ENCODE data around the gene HCFC2.

Gene HCFC2

DNA sequence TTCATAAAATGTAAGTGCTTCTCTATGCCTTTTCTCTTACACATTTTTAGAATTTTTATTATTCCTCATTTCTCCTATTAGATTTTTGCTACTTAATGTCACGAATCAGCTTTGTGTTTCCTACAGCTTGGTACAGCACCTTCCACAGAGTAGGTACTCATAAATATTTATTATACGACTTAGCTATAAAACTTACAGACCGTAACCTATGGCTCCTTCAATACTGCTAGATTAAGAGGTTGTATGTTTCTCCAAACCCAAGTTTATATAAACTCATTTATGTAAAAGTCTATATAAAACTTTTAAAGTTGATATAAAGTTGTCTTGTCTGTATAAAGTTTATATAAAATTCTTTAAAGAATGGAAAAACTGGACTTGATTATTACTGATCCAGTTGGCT is 62.2 kb downstream of the HCFC2 start:
- no peak overlapping the region for H3K27ac ChIP-seq
- ChIA-PET CTCF (no interaction called here), POLR2A (ENCODE audit: low non-redundant PET) (no interaction called here)
- TF ChIP-seq, protein P1, sequence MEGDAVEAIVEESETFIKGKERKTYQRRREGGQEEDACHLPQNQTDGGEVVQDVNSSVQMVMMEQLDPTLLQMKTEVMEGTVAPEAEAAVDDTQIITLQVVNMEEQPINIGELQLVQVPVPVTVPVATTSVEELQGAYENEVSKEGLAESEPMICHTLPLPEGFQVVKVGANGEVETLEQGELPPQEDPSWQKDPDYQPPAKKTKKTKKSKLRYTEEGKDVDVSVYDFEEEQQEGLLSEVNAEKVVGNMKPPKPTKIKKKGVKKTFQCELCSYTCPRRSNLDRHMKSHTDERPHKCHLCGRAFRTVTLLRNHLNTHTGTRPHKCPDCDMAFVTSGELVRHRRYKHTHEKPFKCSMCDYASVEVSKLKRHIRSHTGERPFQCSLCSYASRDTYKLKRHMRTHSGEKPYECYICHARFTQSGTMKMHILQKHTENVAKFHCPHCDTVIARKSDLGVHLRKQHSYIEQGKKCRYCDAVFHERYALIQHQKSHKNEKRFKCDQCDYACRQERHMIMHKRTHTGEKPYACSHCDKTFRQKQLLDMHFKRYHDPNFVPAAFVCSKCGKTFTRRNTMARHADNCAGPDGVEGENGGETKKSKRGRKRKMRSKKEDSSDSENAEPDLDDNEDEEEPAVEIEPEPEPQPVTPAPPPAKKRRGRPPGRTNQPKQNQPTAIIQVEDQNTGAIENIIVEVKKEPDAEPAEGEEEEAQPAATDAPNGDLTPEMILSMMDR (conservative IDR thresholded peaks at IDR 0.05; ENCODE audit: low read depth), result no peak
- DNase-seq (ENCODE audit: low spot score), result no peak

- ChIA-PET CTCF (no interaction called here), POLR2A (ENCODE audit: low non-redundant PET) (no interaction called here)
- no peak for DNase-seq (ENCODE audit: low spot score)
- TF ChIP-seq, protein P1 (conservative IDR thresholded peaks at IDR 0.05; ENCODE audit: low read depth), result no peak
- H3K27ac ChIP-seq, result no peak overlapping the region
Measured at GRCh38 chr12:104130760-104131159, 66.4 kb downstream of the HCFC2 start.

DNA sequence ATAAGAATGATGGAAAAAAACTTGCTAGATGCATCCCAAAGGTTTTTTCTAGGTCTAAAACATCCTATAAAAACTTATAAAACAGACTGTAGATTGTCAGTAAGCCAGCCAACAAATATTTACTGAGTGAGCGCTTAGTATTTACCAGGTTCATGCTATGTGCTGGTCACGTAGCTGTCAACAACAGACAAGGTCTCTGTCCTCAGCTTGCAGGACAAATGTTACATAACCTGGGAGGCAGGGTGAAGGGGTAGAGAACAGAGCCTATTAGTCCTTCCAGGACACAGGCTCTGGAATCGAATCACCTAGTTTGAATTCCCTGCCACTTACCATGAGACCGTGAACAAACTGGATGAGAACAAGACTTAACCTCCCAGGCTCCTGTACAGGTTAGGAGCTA is 67.3 kb downstream of the HCFC2 start:
- DNase-seq (ENCODE audit: low spot score), result no peak
- H3K27ac ChIP-seq, result no peak overlapping the region
- POLR2A ChIA-PET (ENCODE audit: low non-redundant PET), result no interaction called here
- CTCF ChIA-PET, result no interaction called here
- TF ChIP-seq, protein P1 (conservative IDR thresholded peaks at IDR 0.05; ENCODE audit: low read depth), result no peak

GRCh38 chr12:104132351-104132956 is 68.1 kb downstream of the HCFC2 start:
- CTCF ChIA-PET, result no interaction called here
- no peak for DNase-seq (ENCODE audit: low spot score)

DNA sequence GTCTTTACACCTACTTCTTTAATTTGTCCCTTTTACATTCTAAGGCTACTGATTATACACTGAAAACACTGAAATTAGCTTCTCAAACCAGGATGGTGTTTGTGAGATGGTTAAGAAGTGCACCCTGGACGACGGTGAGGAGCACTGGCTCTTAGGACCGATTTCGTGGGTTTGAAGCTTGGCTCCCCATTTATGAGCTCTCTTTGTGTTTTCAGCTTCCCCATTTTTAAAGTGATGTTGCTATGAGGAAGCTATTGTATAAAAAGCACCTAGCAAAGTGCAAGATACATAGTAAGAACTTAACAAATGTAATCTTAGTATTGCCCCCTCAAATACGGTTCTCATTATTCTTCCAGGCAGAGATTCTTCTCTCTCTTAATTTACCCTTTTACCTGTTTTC is 69.0 kb downstream of the HCFC2 start:
- POLR2A ChIA-PET (ENCODE audit: low non-redundant PET), result interaction anchor here (0.8 kb wide), 1 partner anchor 8 kb away, joined by 8 read pairs; no protein-coding TSS in a partner anchor
- H3K27ac ChIP-seq, result no peak overlapping the region

More at GRCh38 chr12:104132351-104132956, 68.1 kb downstream of the HCFC2 start:
- POLR2A ChIA-PET (ENCODE audit: low non-redundant PET), result no interaction called here
- no peak overlapping the region for H3K27ac ChIP-seq
- TF ChIP-seq, protein P1 (conservative IDR thresholded peaks at IDR 0.05; ENCODE audit: low read depth), result no peak

GRCh38 chr12:104133866-104134265 is 69.5 kb downstream of the HCFC2 start:
- ChIA-PET POLR2A (ENCODE audit: low non-redundant PET) (interaction anchor here (0.8 kb wide), 1 partner anchor 8 kb away, joined by 8 read pairs; no protein-coding TSS in a partner anchor), CTCF (no interaction called here)
- no peak for DNase-seq (ENCODE audit: low spot score)
- TF ChIP-seq, protein P1 (conservative IDR thresholded peaks at IDR 0.05; ENCODE audit: low read depth), result no peak
- H3K27ac ChIP-seq, result no peak overlapping the region

More for the DNA sequence above, 69.0 kb downstream of the HCFC2 start:
- TF ChIP-seq, protein P1 (conservative IDR thresholded peaks at IDR 0.05; ENCODE audit: low read depth), result no peak
- no peak for DNase-seq (ENCODE audit: low spot score)
- CTCF ChIA-PET, result no interaction called here
